Neural crest cell (in vitro differentiated cells): ENCODE results near the gene PCDH18. TPM values are rescaled to one million over a fixed set of nuclear protein-coding genes. Genes with fewer than 3 reads are reported as not detected.

ENCODE experiments used
- DNase-seq: peaks from one replicate; pipeline ENCODE4 v3.0.0; 2021; ENCODE audit warnings: low read depth, mixed read lengths, low spot score
- H3K27ac Mint-ChIP-seq: one replicate; pipeline ENCODE4 v1.8.0; 2021; ENCODE audit warnings: mild to moderate bottlenecking, mixed read lengths; ENCODE audit not compliant: unreplicated experiment
- H3K27me3 Mint-ChIP-seq: 2 replicates; pipeline ENCODE4 v1.8.0; 2021; ENCODE audit warnings: low read depth, mild to moderate bottlenecking, mixed read lengths
- H3K36me3 Mint-ChIP-seq: 2 replicates; pipeline ENCODE4 v1.8.0; 2021; ENCODE audit warnings: low read depth, mild to moderate bottlenecking, mixed read lengths
- H3K4me1 Mint-ChIP-seq: 2 replicates; pipeline ENCODE4 v1.8.0; 2021; ENCODE audit warnings: mixed read lengths
- H3K4me3 Mint-ChIP-seq: one replicate; pipeline ENCODE4 v1.8.0; 2021; ENCODE audit warnings: mild to moderate bottlenecking, mixed read lengths
- H3K9me3 Mint-ChIP-seq: 2 replicates; pipeline ENCODE4 v1.8.0; 2021; ENCODE audit warnings: mixed read lengths
- CTCF ChIP-seq: fragments of 200-600 bp; sonication (generic); conservative IDR thresholded peaks from 2 replicates; pipeline ENCODE4 v1.5.0; 2021; ENCODE audit warnings: antibody characterized with exemption, mild to moderate bottlenecking
- total RNA-seq: library from RNA; stranded (reverse); gene quantifications from 2 replicates; pipeline ENCODE4 v1.2.1, GENCODE V29; 2021

PCDH18 gene
- total RNA-seq, 1 donor from 2014 or later: 65.7 TPM

GRCh38 chr4:137559801-137560200 is 27.5 kb upstream of the PCDH18 start:
- Mint-ChIP-seq H3K27ac (no peak overlapping the region), H3K9me3 (peaks cover 3% of the 10 kb centered on the region), H3K4me1 (peaks cover 13% of the 10 kb centered on the region), H3K4me3 (no peak overlapping the region), H3K36me3 (no peaks in the 10 kb centered on the region), H3K27me3 (no peaks in the 10 kb centered on the region)
- TF ChIP-seq CTCF: no peak
- DNase-seq: no peak

- DNase-seq: no peak
- no peak for TF ChIP-seq CTCF
- no peaks in the 10 kb centered on the region for H3K36me3 Mint-ChIP-seq
- H3K9me3 Mint-ChIP-seq: peaks cover 3% of the 10 kb centered on the region
- H3K4me3 Mint-ChIP-seq: no peak overlapping the region
- H3K27ac Mint-ChIP-seq: peak overlapping the region; percentile 27
- H3K27me3 Mint-ChIP-seq: no peaks in the 10 kb centered on the region
- H3K4me1 Mint-ChIP-seq: peaks cover 13% of the 10 kb centered on the region
Observed at GRCh38 chr4:137558951-137559350, 26.7 kb upstream of the PCDH18 start.

GRCh38 chr4:137545461-137545861 is 13.2 kb upstream of the PCDH18 start:
- H3K27ac Mint-ChIP-seq: no peak overlapping the region
- H3K27me3 Mint-ChIP-seq: no peaks in the 10 kb centered on the region
- H3K4me1 Mint-ChIP-seq: peaks cover 46% of the 10 kb centered on the region
- DNase-seq: no peak
- H3K4me3 Mint-ChIP-seq: no peak overlapping the region
- TF ChIP-seq CTCF: no peak
- no peaks in the 10 kb centered on the region for H3K36me3 Mint-ChIP-seq
- H3K9me3 Mint-ChIP-seq: no peaks in the 10 kb centered on the region

- peaks cover 46% of the 10 kb centered on the region for H3K4me1 Mint-ChIP-seq
- H3K4me3 Mint-ChIP-seq: peak overlapping the region; percentile 71
- no peaks in the 10 kb centered on the region for H3K27me3 Mint-ChIP-seq
- no peak for TF ChIP-seq CTCF
- H3K36me3 Mint-ChIP-seq: no peaks in the 10 kb centered on the region
- H3K27ac Mint-ChIP-seq: peak overlapping the region; percentile 96
- no peaks in the 10 kb centered on the region for H3K9me3 Mint-ChIP-seq
- DNase-seq: no peak
Observed at GRCh38 chr4:137543648-137544047, 11.4 kb upstream of the PCDH18 start.

GRCh38 chr4:137543198-137543597 is 10.9 kb upstream of the PCDH18 start:
- no peak for TF ChIP-seq CTCF
- Mint-ChIP-seq H3K36me3 (no peaks in the 10 kb centered on the region), H3K27ac (peak overlapping the region; percentile 96), H3K4me1 (peaks cover 46% of the 10 kb centered on the region), H3K4me3 (peak overlapping the region; percentile 71), H3K27me3 (no peaks in the 10 kb centered on the region), H3K9me3 (no peaks in the 10 kb centered on the region)
- DNase-seq: no peak
